ENCODE measurements around the gene RALY. TPM values are rescaled to one million over a fixed set of nuclear protein-coding genes. Genes with fewer than 3 reads are reported as not detected.

Gene RALY
- total RNA-seq, 2 experiments from 2014 or later: 136 to 163 TPM

DNA sequence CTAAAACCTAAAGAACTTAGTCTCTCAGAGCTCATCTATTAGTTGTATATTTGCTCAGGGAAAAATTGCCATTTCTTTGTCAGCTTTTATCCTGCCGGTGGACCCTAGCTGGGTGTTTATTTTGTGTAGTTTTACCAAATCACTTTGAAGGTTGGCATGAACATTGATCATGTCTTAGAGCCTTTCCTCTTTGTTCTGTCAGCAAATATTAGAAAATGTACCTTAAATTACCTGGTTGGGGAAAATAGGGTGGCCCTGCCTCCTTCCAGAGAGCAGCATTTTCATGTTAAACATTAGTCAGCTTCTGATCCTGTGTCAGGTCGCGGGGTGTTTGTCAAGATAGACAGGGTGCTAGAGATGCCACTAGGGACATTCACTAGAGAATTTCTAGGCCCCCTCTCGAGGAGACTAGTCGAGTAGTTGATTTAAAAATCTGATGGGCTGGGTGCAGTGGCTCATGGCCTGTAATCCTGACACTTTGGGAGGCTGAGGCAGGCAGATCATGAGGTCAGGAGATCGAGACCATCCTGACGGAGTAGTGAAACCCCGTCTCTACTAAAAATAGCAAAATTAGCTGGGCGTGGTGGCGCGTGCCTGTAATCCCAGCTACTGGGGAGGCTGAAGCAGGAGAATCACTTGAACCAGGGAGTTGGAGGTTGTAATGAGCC, 11.2 kb downstream of the RALY start:
- TF ChIP-seq EZH2phosphoT487 (IDR thresholded peaks at IDR 0.05; ENCODE audit: borderline replicate concordance, low read depth, low read length): no peak
- TF ChIP-seq, protein P1, sequence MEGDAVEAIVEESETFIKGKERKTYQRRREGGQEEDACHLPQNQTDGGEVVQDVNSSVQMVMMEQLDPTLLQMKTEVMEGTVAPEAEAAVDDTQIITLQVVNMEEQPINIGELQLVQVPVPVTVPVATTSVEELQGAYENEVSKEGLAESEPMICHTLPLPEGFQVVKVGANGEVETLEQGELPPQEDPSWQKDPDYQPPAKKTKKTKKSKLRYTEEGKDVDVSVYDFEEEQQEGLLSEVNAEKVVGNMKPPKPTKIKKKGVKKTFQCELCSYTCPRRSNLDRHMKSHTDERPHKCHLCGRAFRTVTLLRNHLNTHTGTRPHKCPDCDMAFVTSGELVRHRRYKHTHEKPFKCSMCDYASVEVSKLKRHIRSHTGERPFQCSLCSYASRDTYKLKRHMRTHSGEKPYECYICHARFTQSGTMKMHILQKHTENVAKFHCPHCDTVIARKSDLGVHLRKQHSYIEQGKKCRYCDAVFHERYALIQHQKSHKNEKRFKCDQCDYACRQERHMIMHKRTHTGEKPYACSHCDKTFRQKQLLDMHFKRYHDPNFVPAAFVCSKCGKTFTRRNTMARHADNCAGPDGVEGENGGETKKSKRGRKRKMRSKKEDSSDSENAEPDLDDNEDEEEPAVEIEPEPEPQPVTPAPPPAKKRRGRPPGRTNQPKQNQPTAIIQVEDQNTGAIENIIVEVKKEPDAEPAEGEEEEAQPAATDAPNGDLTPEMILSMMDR (conservative IDR thresholded peaks at IDR 0.05; ENCODE audit: low read length): no peak
- Histone ChIP-seq H4K20me1 (ENCODE audit: insufficient read depth, low read length) (peaks cover 41% of the 10 kb centered on the region), H3K27ac (ENCODE audit: low read depth, low read length, poor library complexity, severe bottlenecking) (no peak overlapping the region), H3K4me2 (ENCODE audit: low read length) (no peak overlapping the region), H3K4me1 (ENCODE audit: insufficient read depth, low read length, poor library complexity, severe bottlenecking) (peaks cover 25% of the 10 kb centered on the region), H2AFZ (ENCODE audit: low read length) (no peak overlapping the region), H3K36me3 (ENCODE audit: insufficient read depth, low read length) (peaks cover 69% of the 10 kb centered on the region), H3K79me2 (ENCODE audit: insufficient read depth, low read depth, low read length) (peaks cover 96% of the 10 kb centered on the region), H3K4me3 (ENCODE audit: low read depth, low read length, poor library complexity, severe bottlenecking) (no peak overlapping the region), H3K9me3 (ENCODE audit: low read length) (no peaks in the 10 kb centered on the region), H3K9me2 (ENCODE audit: insufficient read depth, low read length) (no peaks in the 10 kb centered on the region)
- intact Hi-C loops (cut with micrococcal nuclease; ENCODE audit: unreplicated experiment): no loop called here
- CTCF ChIA-PET (ENCODE audit: unreplicated experiment): no interaction called here
- no peak for DNase-seq (ENCODE audit: low spot score)
- BruUV-seq (replicated peaks): no TSS peak
- POLR2A ChIA-PET: interaction anchor here (0.5 to 1.8 kb wide), 8 partner anchors 8 to 211 kb away, joined by 3 to 7 read pairs (median 4); partner anchors contain the start of gene RALY

DNA sequence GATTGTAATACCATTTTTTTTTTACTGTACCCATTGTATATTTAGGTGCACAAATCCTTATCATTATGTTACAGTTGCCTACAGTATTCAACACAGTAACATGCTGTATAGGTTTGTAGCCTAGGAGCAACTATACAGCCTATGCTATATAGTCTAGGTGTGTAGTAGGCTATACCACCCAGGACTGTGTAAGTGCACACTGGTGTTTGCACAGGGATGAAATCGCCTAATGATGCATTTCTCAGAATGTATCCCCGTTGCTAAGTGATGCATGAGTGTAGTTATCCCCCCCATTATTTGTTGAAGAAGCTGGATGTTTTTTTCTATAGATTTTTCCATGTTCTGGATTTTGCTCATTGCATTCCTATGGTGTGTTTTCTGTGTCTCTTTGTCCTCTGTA, 12.9 kb downstream of the RALY start:
- Histone ChIP-seq H3K4me2 (ENCODE audit: low read length) (no peak overlapping the region), H3K27ac (ENCODE audit: low read depth, low read length, poor library complexity, severe bottlenecking) (no peak overlapping the region), H3K79me2 (ENCODE audit: insufficient read depth, low read depth, low read length) (peaks cover 96% of the 10 kb centered on the region), H3K9me2 (ENCODE audit: insufficient read depth, low read length) (no peaks in the 10 kb centered on the region), H4K20me1 (ENCODE audit: insufficient read depth, low read length) (peaks cover 31% of the 10 kb centered on the region), H3K36me3 (ENCODE audit: insufficient read depth, low read length) (peaks cover 56% of the 10 kb centered on the region), H2AFZ (ENCODE audit: low read length) (no peak overlapping the region), H3K4me1 (ENCODE audit: insufficient read depth, low read length, poor library complexity, severe bottlenecking) (peaks cover 16% of the 10 kb centered on the region), H3K9me3 (ENCODE audit: low read length) (no peaks in the 10 kb centered on the region), H3K4me3 (ENCODE audit: low read depth, low read length, poor library complexity, severe bottlenecking) (no peak overlapping the region)
- TF ChIP-seq, protein P1 (conservative IDR thresholded peaks at IDR 0.05; ENCODE audit: low read length): no peak
- TF ChIP-seq EZH2phosphoT487 (IDR thresholded peaks at IDR 0.05; ENCODE audit: borderline replicate concordance, low read depth, low read length): no peak
- intact Hi-C loops (cut with micrococcal nuclease; ENCODE audit: unreplicated experiment): no loop called here
- BruUV-seq (replicated peaks): no TSS peak
- ChIA-PET POLR2A (interaction anchor here (1.2 kb wide), 1 partner anchor 96 kb away, joined by 3 read pairs; no protein-coding TSS in a partner anchor), CTCF (ENCODE audit: unreplicated experiment) (no interaction called here)
- DNase-seq (ENCODE audit: low spot score): no peak

DNA sequence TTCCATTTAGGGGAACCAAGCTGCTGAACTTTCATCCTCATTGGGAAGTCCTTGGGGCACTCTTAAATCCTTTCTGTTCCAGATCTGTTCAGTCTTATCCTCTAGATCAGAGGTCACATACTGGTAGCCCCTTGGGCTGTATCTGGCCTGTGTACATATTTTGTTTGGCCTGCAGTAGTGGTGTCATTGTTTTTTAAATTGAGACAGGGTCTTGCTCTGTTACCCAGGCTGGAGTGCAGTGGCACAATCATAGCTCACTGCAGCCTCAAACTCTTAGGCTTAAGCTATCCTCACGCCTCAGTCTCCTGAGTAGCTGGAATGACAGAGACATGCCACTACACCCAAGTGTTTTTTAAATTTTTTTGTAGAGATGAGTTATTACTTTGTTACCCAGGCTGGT, 14.8 kb downstream of the RALY start:
- no peak for DNase-seq (ENCODE audit: low spot score)
- no peak overlapping the region for H3K4me2 ChIP-seq (ENCODE audit: low read length)
- H3K27ac ChIP-seq (ENCODE audit: low read depth, low read length, poor library complexity, severe bottlenecking): no peak overlapping the region
- ChIA-PET CTCF (ENCODE audit: unreplicated experiment) (no interaction called here), POLR2A (no interaction called here)
- H4K20me1 ChIP-seq (ENCODE audit: insufficient read depth, low read length): peaks cover 34% of the 10 kb centered on the region
- H3K36me3 ChIP-seq (ENCODE audit: insufficient read depth, low read length): peaks cover 47% of the 10 kb centered on the region
- H3K9me3 ChIP-seq (ENCODE audit: low read length): no peaks in the 10 kb centered on the region
- BruUV-seq (replicated peaks): no TSS peak
- H2AFZ ChIP-seq (ENCODE audit: low read length): no peak overlapping the region
- peaks cover 16% of the 10 kb centered on the region for H3K4me1 ChIP-seq (ENCODE audit: insufficient read depth, low read length, poor library complexity, severe bottlenecking)
- intact Hi-C loops (cut with micrococcal nuclease; ENCODE audit: unreplicated experiment): no loop called here
- peaks cover 96% of the 10 kb centered on the region for H3K79me2 ChIP-seq (ENCODE audit: insufficient read depth, low read depth, low read length)
- no peaks in the 10 kb centered on the region for H3K9me2 ChIP-seq (ENCODE audit: insufficient read depth, low read length)
- no peak overlapping the region for H3K4me3 ChIP-seq (ENCODE audit: low read depth, low read length, poor library complexity, severe bottlenecking)
- TF ChIP-seq EZH2phosphoT487 (IDR thresholded peaks at IDR 0.05; ENCODE audit: borderline replicate concordance, low read depth, low read length): no peak
- TF ChIP-seq, protein P1 (conservative IDR thresholded peaks at IDR 0.05; ENCODE audit: low read length): no peak
